ENCODE measurements around the gene CACNA1C.

CACNA1C gene

DNA sequence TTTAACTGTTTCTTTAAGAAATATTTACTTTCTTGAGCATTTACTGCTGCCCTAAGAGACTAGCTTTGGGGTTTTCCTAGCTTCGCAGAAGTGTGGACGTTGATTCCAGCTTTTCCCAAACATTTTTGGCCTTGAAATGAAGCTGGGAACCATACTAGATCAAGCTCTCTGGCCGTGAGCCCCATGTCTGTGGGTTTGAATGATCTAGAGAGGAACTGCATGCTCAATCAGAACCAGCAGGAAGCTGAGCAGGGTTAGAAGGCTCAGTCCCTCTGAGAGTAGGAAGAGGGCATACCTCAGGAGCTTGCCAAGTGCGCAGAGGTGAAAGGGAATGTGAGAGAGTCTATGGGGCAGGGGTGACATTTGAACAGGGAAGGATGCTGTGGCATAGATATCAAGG, 292.1 kb downstream of the CACNA1C start:
- DNase-seq (ENCODE audit: low spot score): no peak

DNA sequence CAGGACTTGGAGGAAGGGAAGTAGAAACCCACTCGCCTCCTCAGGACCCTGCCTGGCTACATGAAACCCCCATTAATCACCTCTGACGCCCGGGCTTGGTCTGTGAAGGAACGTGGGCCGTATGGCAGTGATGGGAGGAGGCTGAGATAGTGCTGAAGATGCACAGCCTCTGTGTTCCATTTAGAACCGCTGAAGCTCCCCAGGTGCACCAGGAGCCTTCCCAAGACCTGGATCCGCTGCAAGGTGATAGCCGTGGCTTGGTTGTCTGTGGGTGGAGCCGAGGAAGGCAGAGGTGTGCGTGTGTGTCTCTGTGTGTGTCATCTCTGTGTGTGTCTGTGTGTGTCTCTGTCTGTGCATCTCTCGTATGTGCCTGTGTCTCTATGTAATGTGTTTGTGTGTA, 293.1 kb downstream of the CACNA1C start:
- DNase-seq (ENCODE audit: low spot score): no peak

DNA sequence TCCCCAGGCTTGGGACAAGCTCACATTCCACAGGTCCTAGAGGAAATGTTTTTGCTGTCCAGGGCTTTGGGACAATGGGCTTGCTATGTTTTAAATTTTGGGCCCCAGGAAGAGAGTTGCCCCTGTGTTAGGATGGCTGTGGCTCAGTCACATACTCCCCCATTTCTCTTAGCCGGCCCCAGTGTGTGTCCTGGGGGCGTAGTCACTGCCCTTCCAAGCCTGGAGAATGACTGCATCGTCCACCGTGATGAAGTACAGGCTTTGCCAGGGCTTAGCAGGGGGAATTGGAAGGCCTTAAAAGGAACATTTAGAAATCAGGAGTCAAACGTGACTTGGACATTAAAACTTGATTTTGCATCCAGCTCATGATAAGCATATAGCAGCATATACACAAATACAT, 293.6 kb downstream of the CACNA1C start:
- DNase-seq (ENCODE audit: low spot score): no peak

DNA sequence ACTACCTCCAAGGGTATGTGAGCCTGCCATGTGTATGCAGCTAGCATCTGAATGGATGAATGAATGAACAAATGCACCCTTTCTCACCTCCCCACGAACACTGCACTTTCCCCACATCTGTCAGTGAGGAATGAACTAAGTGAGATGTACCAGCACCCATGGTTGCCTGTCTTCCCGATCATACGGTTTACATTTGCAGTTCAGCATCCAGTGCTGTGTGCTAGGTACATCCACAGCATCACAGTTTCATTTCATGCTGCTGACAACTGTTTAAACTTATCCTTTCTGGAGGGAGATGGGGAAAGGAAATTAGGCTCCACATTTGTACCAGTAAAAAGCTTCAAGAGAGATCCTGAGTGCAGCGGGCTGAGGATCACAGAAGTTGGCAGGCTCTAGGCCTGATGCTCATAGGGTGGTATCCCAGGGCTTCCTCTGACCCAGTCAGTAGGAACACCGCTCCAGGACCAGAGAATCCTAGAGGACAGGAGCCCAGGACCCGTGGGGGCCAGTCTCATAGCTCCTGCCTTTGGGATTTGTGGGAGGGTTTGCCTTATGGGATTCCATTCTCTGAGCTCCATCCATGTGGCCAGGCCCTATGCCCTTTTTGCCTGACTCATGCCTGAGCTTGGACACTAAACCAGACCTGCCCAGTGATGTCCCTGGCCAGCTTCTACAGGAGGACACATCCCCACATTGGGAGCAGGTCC, 294.5 kb downstream of the CACNA1C start:
- no peak for DNase-seq (ENCODE audit: low spot score)

DNA sequence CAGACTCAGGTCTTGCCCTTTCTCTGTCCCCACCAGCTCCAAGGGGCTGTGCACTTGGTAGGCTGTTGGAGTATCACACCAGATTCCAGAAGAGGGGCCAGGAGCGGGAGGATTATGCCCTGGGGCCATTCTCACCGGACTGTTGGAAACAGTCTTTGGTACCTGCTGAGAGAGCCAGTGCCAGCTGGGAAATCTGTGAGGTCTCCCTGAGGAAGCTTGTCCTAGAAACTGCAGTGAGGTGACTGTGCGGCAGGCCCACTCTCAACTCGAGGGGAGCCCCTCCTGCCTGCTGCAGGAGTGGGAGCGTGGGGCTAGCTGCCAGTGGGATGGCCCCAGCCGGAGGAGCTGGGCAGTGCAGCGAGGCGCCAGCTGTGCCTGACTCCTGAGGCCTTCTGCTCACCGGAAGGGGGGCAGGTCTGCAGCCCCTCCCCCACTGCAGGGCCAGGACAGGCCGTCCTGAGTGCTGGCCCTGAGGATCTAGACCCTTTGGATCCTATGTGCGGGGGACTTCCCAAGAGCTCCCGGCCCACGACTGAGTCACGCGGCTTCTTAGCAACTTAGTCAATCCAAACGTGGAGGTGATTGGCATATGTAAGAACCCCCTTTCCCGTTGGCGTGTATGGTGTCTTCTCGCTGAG, 295.2 kb downstream of the CACNA1C start:
- no peak for DNase-seq (ENCODE audit: low spot score)

DNA sequence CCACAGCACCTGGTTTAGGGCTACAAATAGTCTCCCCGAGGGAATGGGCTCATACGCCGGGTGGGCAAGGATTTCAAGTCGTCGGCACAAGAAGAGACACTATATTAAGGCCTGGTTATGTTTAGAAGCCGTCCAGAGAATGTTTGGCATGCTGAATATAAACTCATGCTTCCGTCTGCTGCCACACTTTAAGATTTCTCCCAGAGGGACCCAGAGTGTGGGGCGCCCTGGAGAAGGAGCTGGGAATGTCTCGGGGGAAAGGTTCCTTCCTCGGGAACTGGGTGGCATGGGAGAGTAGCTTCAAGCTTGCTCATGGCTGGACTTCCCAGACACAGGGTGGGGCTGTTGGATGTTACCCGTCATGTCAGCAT, 295.7 kb downstream of the CACNA1C start:
- no peak for DNase-seq (ENCODE audit: low spot score)

DNA sequence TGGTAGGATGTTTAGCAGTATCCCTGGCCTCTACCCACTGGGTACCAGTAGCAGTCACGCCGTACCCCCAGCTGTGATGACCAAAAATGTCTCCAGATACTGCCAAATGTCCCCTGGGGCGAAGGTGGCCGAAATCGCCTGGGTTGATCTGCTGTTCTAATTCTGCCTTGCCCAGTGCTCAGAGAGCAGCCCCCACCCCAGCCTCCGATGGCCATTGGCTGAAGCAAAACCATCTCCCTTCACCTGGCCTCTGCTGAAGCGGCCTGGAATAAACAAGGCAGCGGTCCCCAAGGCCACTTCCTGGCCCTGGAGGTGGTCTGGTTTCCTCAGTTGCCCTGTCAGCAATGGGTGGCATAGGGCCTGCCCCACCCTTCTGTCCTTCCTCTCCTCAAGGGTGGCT, 298.4 kb downstream of the CACNA1C start:
- no peak for DNase-seq (ENCODE audit: low spot score)

DNA sequence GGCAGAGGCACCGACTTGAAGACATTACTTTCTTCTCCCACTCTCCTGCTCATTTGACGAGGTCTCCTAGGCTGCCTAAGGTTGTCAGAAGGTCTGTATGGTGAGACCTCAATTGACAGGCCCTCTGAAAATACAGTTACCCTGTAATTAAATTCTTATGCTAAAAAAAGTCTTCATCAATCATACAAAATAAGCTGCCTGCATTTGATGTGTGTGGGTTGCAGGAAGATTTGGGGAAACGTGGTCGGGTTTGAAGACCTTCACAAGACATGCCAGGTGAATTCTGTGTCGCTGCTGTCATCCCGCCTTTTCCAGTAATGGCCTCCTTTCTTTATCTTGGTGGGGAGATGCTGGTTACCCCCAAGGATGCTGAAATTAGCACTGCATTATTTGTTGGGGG, 299.4 kb downstream of the CACNA1C start:
- no peak for DNase-seq (ENCODE audit: low spot score)

DNA sequence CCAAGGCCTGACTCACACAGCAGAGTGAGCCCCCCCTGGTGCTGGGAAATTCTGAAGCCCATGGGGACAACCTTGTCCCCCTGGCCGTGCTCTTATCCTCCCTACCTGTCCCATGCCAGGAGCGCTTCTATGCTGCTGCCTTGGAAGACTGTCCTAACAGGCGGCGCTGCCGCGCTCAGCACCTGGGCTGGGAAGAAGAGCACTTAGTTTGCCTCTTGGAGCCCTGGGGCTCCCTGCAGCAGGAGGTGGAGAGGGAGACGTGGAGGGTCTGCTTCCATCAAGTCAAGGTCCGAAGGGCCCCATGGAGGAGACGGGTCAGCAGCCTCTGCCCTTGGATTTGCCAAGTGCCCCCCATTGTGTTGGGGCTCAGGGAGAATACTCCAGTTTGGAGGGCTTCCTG, 300.5 kb downstream of the CACNA1C start:
- DNase-seq (ENCODE audit: low spot score): no peak

DNA sequence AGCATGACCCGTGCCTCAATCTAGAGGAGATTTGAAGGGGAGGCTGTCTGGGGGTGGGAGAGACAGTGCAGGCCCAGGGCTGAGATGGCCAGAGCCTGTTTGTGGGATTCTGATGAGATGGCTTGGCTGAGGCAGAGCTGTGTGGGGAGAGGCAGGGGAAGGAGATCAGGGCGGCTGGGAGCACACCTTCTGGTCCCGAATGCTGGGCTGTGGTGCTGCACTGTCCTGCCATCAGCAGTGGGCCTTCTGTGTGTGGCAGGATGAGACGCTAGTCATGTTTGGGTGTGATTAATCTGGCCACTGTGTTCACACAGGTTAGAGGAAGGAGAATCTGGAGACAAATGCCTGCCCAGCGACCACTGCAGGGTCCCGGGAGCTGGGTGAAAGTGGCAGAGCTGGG, 300.9 kb downstream of the CACNA1C start:
- DNase-seq (ENCODE audit: low spot score): no peak

DNA sequence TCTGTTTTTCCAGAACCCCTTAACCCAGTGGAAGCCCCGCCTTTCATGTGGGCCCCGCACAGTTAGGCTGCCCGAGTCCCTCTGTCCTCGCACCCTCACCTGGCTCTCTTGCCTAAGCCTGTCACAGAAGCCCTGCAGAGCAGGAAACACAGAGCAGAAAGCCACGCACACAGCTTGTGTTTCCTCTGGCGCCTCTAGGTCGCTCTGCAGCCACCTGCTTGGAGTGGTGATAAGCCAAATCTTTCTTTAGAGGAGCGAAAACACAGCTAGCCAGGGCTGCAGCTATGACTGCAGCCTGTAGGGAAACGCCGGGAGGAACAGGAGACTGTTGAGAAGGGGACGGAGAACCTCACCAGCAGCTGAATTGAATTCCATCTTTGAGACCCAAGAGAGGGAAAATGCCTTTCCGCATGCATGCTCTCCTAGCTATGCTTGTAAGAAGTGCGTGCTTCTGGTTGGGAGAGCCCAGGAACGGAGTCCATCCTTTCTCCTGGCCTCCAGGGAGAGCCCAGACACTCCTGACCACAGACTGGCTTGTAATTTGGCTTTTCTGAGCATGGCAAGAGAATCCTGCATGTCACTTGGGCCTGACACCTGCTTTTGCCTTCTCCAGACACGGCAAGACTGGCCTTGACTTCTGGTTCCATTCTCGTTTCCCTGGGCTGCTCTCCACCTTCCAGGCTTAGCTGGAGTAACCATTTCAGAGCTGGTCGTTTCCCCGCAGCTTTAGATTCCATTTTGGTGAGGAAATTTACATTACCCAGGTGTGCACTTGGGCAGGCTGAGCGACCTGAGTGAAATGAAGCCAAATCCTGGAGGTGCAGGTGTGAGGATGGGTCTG, 301.6 kb downstream of the CACNA1C start:
- DNase-seq (ENCODE audit: low spot score): no peak

DNA sequence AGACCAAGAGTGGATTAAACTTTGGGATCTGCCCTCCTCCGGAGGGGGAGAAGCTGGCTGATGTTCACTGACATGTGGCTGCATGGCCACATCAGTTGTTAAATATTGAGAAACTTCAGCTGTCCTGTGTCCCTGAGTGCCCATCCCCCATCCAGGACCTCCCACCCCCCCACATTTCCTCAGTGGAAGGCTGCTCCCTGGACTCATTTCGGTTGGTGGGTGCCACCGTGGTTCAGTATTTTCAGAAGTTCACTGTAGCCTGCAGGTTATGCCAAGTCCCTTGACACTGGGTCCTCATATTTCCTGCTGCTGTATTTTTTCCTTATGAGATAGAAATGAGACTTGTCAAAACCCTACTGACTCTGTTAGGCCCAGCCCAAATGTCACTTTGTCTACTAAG, 302.4 kb downstream of the CACNA1C start:
- DNase-seq (ENCODE audit: low spot score): no peak

DNA sequence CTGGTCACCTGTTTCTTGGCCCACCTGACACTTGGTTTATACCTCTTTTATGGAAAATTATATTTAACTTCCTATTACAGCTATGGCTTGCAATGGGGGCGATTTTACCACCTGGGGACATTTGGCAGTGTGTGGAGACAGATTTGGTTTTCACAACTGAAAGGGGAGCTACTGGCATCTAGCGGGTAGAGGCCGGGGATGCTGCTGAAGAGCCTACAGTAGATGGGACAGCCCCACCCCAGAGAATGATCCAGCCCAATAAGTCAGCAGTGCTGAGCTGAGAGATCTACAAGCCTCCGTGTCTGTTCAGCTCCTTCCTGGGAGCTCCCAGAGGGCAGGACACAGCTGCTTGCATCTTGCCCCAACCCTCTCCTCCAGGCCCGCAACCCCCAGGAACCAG, 302.8 kb downstream of the CACNA1C start:
- DNase-seq (ENCODE audit: low spot score): no peak

DNA sequence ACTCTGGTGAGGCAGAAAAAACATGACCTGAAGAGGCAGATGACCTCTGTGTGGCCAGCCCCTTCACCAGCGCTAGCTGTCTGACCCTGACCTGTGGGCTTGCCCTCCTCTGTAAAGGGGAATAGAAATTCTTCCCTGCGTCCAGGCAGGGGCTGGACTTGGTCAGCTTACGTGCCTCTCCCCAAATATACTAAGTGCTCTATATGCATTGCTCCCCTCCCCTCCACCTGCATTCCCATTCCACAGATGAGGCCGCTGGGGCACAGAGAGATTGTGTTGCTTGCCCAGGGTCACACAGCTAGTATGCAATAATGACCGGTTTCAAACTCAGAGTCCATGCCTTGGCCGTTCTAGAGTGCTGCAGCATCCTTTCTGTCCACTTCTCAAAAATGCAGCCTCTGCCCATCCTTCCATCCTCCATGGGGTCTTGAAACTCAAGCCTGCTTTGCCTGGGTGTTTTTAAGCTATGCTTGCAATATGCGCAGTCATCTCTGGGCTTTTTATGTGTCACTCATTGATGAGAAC, 303.9 kb downstream of the CACNA1C start:
- no peak for DNase-seq (ENCODE audit: low spot score)

DNA sequence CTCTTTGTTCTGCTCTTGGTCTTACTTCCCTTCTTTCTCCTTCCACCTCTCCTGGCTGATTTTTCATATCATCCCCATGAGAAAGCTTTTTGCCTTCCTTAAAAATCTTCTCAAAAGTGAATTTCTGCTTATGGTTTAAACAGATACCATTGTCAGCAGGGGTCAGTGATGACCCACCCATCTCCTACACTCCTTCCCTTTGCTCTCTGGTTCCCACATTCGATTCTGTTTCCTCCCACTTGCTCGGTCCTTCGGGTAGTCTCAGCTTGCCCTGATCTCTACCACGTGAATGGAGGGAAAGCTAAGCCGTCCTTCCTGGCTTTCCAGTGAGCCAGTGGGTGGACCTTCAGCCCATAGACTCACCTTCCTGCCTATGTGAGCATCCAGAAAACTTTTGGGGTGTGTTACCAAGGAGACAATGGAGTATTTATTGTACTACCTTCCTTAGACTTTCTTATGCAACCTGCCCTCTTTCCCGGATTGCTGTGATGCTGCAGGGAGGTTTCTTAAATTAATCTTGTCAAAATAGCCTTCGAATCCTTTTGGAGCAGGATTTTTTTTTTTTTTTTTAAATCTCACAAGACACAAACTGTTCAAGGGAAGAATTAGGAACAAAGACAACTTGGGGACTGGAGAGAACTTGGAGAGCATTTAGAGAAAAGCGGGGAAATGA, 306.3 kb downstream of the CACNA1C start:
- no peak for DNase-seq (ENCODE audit: low spot score)

DNA sequence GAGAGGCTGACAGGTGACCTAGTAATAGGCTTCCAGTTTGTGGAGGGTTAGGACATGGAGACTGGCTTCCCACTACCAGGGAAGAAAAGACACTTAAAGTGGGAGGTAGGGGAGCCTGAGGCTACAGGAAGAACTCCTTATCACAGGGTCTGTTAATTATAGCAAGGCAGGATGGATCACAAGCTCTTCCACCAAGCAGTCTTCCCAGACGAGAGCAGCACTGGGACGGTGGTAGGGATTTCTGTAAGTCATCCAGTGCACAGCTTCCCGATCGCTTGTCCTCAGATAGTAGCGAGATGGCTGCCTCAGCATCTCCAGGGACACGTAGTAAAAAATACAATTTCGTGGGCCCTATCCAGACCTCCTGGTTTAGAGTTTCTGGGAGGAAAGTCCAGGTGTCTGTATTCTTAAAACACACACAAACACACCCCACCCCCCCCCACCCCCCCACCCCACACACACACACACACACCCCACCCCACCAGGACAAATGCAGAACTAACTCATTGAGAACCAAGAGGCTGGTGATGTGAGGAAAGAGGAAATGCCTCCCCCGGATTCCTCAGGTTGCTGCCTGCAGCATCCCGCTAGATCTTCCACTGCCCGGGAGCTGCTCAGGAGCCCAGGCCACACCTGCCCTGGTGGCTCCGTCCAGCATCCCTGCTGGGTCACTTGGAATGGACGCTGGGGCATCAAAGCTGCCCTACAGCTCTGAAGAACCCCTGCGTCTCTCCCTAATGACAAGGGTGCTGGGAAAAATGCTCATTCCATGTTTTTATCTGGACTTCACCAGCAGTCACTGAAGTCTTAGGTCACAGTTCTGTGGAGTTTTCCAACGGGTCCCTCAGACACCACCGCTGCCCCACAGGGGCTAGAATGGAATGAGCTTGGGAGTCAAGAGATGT, 307.2 kb downstream of the CACNA1C start:
- no peak for DNase-seq (ENCODE audit: low spot score)

DNA sequence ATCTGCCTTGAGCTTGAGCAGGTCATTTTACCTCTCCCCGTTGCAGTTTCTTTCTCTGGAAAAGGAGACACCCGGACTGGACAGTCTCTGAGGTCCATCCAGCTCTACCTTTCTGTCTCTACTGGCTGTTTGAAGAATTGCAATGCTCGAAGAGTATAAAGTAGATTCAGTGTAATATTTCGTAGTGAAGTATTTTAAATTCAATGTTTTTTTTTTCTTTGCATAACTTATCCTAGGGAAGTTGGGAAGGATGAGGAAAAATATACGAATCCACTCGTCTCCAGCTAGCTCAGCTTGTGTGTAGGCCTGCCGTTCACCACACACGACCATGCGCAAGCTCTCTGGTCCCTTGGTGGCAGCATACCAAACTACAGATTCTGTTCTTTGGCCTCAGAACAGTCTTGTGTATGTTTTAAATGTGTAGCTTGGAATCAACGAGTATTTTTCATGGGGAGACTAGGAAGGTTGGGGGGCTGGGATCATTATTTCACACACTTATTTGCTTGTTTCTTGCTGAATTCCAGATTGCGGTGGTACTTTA, 307.9 kb downstream of the CACNA1C start:
- peak; percentile 47 for DNase-seq (ENCODE audit: low spot score)

DNA sequence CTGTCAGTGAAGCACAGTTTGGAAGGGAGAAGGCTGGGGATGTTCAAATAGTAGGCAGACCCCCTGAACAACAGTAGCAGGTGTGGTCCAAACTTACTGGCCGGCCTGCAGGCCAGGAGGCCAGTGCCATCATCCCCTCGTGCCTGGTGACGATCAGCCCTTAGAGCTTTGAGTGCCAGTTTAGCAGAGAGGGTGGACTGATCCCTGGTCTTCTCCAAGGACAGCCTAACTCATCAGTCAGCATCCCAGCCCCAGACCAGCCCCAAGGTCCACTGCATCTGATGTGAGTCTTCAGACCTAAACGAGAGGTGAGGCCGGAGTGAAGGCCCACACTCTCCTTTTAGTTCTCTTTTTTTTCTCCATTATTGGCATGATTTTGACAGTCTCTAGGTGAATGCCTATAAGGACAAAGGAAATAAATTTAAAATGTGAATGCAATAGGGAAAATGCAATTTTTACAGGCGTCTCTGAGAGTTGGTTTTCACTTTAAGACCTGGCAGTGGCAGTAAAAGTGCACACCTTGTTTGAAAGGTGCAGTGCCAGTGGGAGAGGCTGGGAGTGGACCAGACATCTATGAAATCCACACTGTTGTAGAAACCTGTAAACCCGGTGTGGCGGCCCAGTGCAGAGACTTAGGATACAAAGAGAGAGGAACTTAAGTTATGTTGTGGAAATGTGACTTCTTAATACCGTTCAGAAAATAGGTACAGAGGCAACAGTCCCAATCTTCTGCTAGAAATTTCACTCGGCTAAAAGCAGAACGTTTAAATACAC, 311.2 kb downstream of the CACNA1C start:
- DNase-seq (ENCODE audit: low spot score): no peak

DNA sequence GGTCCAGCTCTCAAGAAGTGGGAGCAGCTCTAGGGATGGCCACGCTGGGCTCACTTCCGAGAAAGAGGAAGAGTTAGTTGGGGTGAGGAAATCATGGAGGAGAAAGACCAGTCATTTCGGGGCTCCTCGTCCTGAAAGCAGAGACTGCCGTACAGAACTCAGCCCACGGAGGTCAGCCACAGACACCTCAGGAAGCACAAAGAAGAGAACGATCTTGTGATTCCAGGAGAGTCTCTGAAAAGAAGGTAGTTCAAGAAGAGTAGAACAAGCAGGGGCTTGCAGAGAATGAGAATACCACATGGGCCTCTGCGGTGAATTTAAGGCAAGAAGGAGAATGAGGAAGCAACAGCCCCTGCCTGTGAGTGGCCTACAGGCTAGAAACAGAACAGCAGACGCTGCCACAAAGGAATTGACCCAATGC, 311.9 kb downstream of the CACNA1C start:
- DNase-seq (ENCODE audit: low spot score): no peak

DNA sequence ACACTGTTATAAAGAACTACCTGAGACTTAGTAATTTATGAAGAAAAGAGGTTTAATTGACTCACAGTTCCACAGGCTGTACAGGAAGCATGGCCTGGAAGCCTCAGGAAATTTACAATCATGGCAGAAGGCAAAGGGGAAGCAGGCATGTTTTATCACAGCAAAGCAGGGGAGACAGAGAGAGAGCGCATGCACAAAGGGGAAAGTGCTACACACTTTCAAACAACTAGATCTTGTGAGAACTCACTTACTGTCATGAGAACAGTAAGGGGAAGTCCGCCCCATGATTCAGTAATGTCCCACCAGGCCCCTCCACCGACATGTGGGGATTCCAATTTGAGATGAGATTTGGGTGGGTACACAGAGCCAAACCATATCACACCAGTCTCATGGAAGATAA, 313.9 kb downstream of the CACNA1C start:
- DNase-seq (ENCODE audit: low spot score): no peak

Data from HuH-7.5 (cell line).